Measurements from ENCODE around the gene RNF103. TPM values are rescaled to one million over a fixed set of nuclear protein-coding genes. Genes with fewer than 3 reads are reported as not detected.

Gene RNF103
- polyA plus RNA-seq, 4 donors = 31.7 to 35.7 (median 34.1) TPM

GRCh38 chr2:86577817-86578456 is 45.7 kb downstream of the RNF103 start:
- DNase-seq (ENCODE audit: low read depth in 4 of 4, low spot score in 2 of 4) = no peak

GRCh38 chr2:86570059-86570458 is 53.6 kb downstream of the RNF103 start:
- no peak for DNase-seq (ENCODE audit: low read depth in 4 of 4, low spot score in 2 of 4)

GRCh38 chr2:86566821-86567190 is 56.9 kb downstream of the RNF103 start:
- DNase-seq (ENCODE audit: low read depth in 4 of 4, low spot score in 2 of 4) = no peak

GRCh38 chr2:86566158-86566820 is 57.4 kb downstream of the RNF103 start:
- no peak for DNase-seq (ENCODE audit: low read depth in 4 of 4, low spot score in 2 of 4)

- DNase-seq (ENCODE audit: low read depth in 4 of 4, low spot score in 2 of 4) = no peak
Measured at GRCh38 chr2:86563650-86564061, 60.0 kb downstream of the RNF103 start.

- DNase-seq (ENCODE audit: low read depth in 4 of 4, low spot score in 2 of 4) = peak; percentile 93 to 98 (median 96)
Measured at GRCh38 chr2:86562922-86563649, 60.6 kb downstream of the RNF103 start, which contains the start of gene CHMP3. TSS of gene CHMP3 (minus strand) at chr2:86563443. CDS start at chr2:86563348, 95 bp downstream.

GRCh38 chr2:86562485-86562921 is 61.2 kb downstream of the RNF103 start:
- peak in 1 of 4 donors; percentile 16 for DNase-seq (ENCODE audit: low read depth in 4 of 4, low spot score in 2 of 4)

GRCh38 chr2:86557836-86558235 is 65.8 kb downstream of the RNF103 start:
- no peak for DNase-seq (ENCODE audit: low read depth in 4 of 4, low spot score in 2 of 4)

GRCh38 chr2:86556508-86556907 is 67.2 kb downstream of the RNF103 start:
- DNase-seq (ENCODE audit: low read depth in 4 of 4, low spot score in 2 of 4) = no peak

Other genes with a start within 250 kb of the RNF103 start
- gene KDM3A, start 182.5 kb downstream of the RNF103 start, polyA plus RNA-seq (ENCODE audit: insufficient read length in 4 of 4) = 10 to 100 TPM; 48.9 to 68.8 (median 57.9) TPM
- 100 to 1,000 TPM; 119 to 152 (median 130) TPM for gene CHMP3, start 60.4 kb downstream of the RNF103 start, polyA plus RNA-seq (ENCODE audit: insufficient read length in 4 of 4)
- gene RMND5A, start 96.4 kb upstream of the RNF103 start, polyA plus RNA-seq (ENCODE audit: insufficient read length in 4 of 4) = 10 to 100 TPM; 52.0 to 64.9 (median 58.8) TPM
- under 1 TPM; 0.27 to 0.45 (median 0.29) TPM for gene CD8A, start 167.0 kb upstream of the RNF103 start, polyA plus RNA-seq (ENCODE audit: insufficient read length in 4 of 4)
- 1 to 10 TPM in 1 of 4 donors, under 1 TPM in 3; 0.71 to 1.1 (median 0.85) TPM for gene CD8B, start 238.0 kb upstream of the RNF103 start, polyA plus RNA-seq (ENCODE audit: insufficient read length in 4 of 4)